Neural cell (in vitro differentiated cells): ENCODE measurements around the gene RADIL. TPM values are rescaled to one million over a fixed set of nuclear protein-coding genes. Genes with fewer than 3 reads are reported as not detected.
A peak's percentile ranks its signal among the peaks of the same experiment; 100 is the strongest.

ENCODE experiments used
- H2AFZ ChIP-seq: fragments of 200-600, 300-800 bp; sonication (generic), shearing (Covaris generic); 2 replicates; pipeline ENCODE4 v1.6.0; 2014; ENCODE audit warnings: low read depth, mild to moderate bottlenecking, antibody characterized with exemption, low read length, moderate library complexity
- H3F3A ChIP-seq: fragments of 200-600 bp; shearing (Covaris generic); 2 replicates; pipeline ENCODE4 v1.6.1; 2016; ENCODE audit warnings: mild to moderate bottlenecking, moderate library complexity, mixed read lengths, antibody characterized with exemption, low read length; ENCODE audit not compliant: insufficient read depth, poor library complexity, severe bottlenecking
- H3K27ac ChIP-seq: fragments of 200-600, 300-800 bp; sonication (generic), shearing (Covaris generic); 2 replicates; pipeline ENCODE4 v1.5.1; 2014; ENCODE audit warnings: mild to moderate bottlenecking, low read length, moderate library complexity
- H3K27me3 ChIP-seq: fragments of 300-800, 200-600 bp; sonication (generic), shearing (Covaris generic); 2 replicates; pipeline ENCODE4 v1.6.0; 2014; ENCODE audit warnings: mild to moderate bottlenecking, low read depth, low read length, moderate library complexity; ENCODE audit not compliant: insufficient read depth
- H3K36me3 ChIP-seq: fragments of 300-800, 200-600 bp; sonication (generic), shearing (Covaris generic); 2 replicates; pipeline ENCODE4 v1.5.1; 2014; ENCODE audit warnings: mild to moderate bottlenecking, antibody characterized with exemption, low read length, moderate library complexity; ENCODE audit not compliant: insufficient read depth
- H3K4me2 ChIP-seq: fragments of 300-800, 200-600 bp; sonication (generic), shearing (Covaris generic); 2 replicates; pipeline ENCODE4 v1.6.0; 2014; ENCODE audit warnings: mild to moderate bottlenecking, low read length
- H3K4me3 ChIP-seq: fragments of 300-800, 200-600 bp; sonication (generic), shearing (Covaris generic); 2 replicates; pipeline ENCODE4 v1.5.1; 2014; ENCODE audit warnings: mild to moderate bottlenecking, low read length, moderate library complexity
- H3K79me2 ChIP-seq: fragments of 200-600 bp; shearing (Covaris generic); replicated peaks from 2 replicates; pipeline ENCODE4 v1.6.0; 2014; ENCODE audit warnings: mild to moderate bottlenecking, low read length, moderate library complexity; ENCODE audit not compliant: insufficient read depth
- H3K9ac ChIP-seq: fragments of 300-800, 200-600 bp; sonication (generic), shearing (Covaris generic); 2 replicates; pipeline ENCODE4 v1.6.1; 2016; ENCODE audit warnings: mild to moderate bottlenecking, low read length, mixed read lengths
- H3K9me2 ChIP-seq: fragments of 200-600 bp; shearing (Covaris generic); 2 replicates; pipeline ENCODE4 v1.6.1; 2016; ENCODE audit warnings: mild to moderate bottlenecking, low read length, mixed read lengths; ENCODE audit not compliant: insufficient read depth
- H3K9me3 ChIP-seq: fragments of 200-600, 300-800 bp; sonication (generic), shearing (Covaris generic); 2 replicates; pipeline ENCODE4 v1.6.1; 2016; ENCODE audit warnings: mild to moderate bottlenecking, mixed run types, low read length, moderate library complexity, mixed read lengths
- H4K20me1 ChIP-seq: fragments of 200-600 bp; shearing (Covaris generic); 2 replicates; pipeline ENCODE4 v1.6.1; 2016; ENCODE audit warnings: mild to moderate bottlenecking, mixed run types; ENCODE audit not compliant: insufficient read depth
- EP300 ChIP-seq: fragments of 450-650 bp; conservative IDR thresholded peaks from 2 replicates; pipeline ENCODE4 v1.6.1; 2014; ENCODE audit warnings: antibody characterized with exemption, mild to moderate bottlenecking, moderate library complexity; ENCODE audit not compliant: poor library complexity, severe bottlenecking
- EZH2 ChIP-seq: fragments of 200-600, 300-800 bp; shearing (Covaris generic), sonication (generic); IDR thresholded peaks from 2 replicates; pipeline ENCODE4 v1.6.1; 2014; ENCODE audit warnings: antibody characterized with exemption, low read length, borderline replicate concordance, mild to moderate bottlenecking; ENCODE audit not compliant: insufficient read depth, poor library complexity, severe bottlenecking
- MXI1 ChIP-seq: fragments of 450-650 bp; conservative IDR thresholded peaks from 2 replicates; pipeline ENCODE4 v1.6.1; 2014; ENCODE audit warnings: antibody characterized with exemption, mild to moderate bottlenecking; ENCODE audit not compliant: poor library complexity, severe bottlenecking
- POLR2AphosphoS5 ChIP-seq: IDR thresholded peaks from 2 replicates; pipeline ENCODE4 v1.6.1; 2012
- RAD21 ChIP-seq: fragments of 450-650 bp; conservative IDR thresholded peaks from 2 replicates; pipeline ENCODE4 v1.6.1; 2014; ENCODE audit warnings: antibody characterized with exemption, mild to moderate bottlenecking, moderate library complexity
- SMC3 ChIP-seq: fragments of 450-650 bp; conservative IDR thresholded peaks from 2 replicates; pipeline ENCODE4 v1.6.1; 2014; ENCODE audit warnings: antibody characterized with exemption, mild to moderate bottlenecking, moderate library complexity; ENCODE audit not compliant: poor library complexity
- TAF1 ChIP-seq: IDR thresholded peaks from 2 replicates; pipeline ENCODE4 v1.6.1; 2012; ENCODE audit warnings: low read depth
- polyA plus RNA-seq: library from polyadenylated mRNA; depleted of rRNA; stranded (reverse); fragments of >200 nt; gene quantifications from 2 replicates; pipeline ENCODE4 v1.2.3, GENCODE V29; 2014
- TF ChIP-seq, protein P1 (sequence below): fragments of 450-650 bp; IDR thresholded peaks from 2 replicates; pipeline ENCODE4 v1.5.1; 2014; ENCODE audit warnings: antibody characterized with exemption, mild to moderate bottlenecking, moderate library complexity; ENCODE audit not compliant: poor library complexity, severe bottlenecking
- TF ChIP-seq, protein P2 (sequence below): IDR thresholded peaks from 2 replicates; pipeline ENCODE4 v1.6.1; 2012; ENCODE audit warnings: borderline replicate concordance

RADIL gene
- polyA plus RNA-seq, 1 donor from 2014 or later, result 4.1 TPM

DNA sequence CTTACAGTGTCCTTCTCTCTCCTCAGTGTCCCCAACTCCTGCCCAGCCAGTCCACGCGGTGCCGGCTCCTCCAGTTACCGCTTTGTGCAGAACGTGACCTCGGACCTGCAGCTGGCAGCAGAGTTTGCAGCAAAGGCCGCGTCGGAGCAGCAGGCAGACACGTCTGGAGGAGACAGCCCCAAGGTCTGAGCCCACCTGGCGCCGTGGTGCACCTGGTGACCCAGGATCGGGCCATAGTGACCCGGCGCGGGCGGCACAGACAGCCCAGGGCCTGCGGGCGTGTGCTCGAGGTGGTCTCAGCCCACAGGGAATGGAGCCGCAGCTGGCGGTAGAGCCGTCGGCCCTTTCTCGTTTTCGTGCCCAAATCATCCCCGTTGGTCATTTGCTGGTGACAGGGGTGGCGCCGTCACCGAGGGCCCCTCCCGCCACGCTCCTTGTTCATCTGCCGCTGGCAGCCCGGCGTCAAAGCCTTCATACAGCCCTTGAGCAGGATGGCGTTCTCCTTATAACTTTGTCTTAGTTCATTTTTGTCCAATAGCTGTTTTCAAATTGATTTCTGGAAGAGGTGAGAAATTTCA is 129.0 kb downstream of the RADIL start:
- H4K20me1 ChIP-seq, result no peaks in the 10 kb centered on the region
- no peaks in the 10 kb centered on the region for H3K27me3 ChIP-seq
- no peaks in the 10 kb centered on the region for H3K9me3 ChIP-seq
- no peak overlapping the region for H3K4me3 ChIP-seq
- TF ChIP-seq EP300, result no peak
- no peaks in the 10 kb centered on the region for H3K9me2 ChIP-seq
- no peak overlapping the region for H3K27ac ChIP-seq
- H3K9ac ChIP-seq, result no peak overlapping the region
- no peak overlapping the region for H3K4me2 ChIP-seq
- no peak overlapping the region for H2AFZ ChIP-seq
- H3F3A ChIP-seq, result no peaks in the 10 kb centered on the region
- H3K36me3 ChIP-seq, result no peaks in the 10 kb centered on the region
- H3K79me2 ChIP-seq, result no peaks in the 10 kb centered on the region

DNA sequence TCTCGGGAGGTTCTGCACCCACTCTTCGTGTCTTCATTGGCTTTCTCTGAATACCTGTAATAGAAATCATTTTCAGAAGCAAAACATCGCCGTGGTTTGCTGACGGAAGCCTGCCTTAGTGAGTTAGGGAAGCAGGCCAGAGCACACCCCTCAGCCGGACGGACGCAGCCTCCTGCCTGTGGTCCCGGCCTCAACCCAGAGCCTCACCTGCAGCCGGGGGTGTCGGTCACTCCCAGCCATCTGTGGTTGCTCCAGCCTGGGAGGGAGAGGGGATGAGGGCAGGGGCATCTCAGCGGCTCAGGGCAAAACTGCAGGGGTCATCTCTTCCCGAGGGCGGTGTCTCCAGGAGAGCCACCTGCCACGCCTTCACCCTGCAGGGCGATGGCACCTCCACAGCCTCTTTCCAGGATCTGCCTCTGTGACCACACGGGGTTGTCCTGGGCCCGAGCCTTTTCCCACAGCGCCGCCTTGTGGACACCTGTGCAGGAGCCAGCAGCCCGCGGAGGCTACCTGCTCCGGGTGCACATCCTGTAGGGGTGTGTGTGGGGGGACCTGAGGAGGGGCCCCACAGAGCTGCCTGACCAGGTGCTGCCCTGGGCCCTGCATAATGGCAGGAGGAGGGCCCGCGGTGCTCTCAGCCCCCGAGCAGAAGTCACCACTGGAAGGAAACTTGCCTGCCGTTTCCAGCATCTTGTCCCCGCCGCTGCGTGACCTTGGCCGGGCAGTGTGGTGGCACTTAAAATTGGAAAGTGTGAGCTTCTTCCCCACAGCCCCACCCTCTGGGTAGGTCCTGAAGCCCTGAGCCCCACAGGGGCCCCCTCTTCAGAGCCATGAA is 129.7 kb downstream of the RADIL start:
- Histone ChIP-seq H4K20me1 (no peaks in the 10 kb centered on the region), H3K27ac (no peak overlapping the region), H3K27me3 (no peaks in the 10 kb centered on the region), H3K9ac (no peak overlapping the region), H3K4me2 (no peak overlapping the region), H3F3A (no peaks in the 10 kb centered on the region), H3K36me3 (no peaks in the 10 kb centered on the region), H2AFZ (no peak overlapping the region), H3K9me3 (no peaks in the 10 kb centered on the region), H3K4me3 (no peak overlapping the region), H3K79me2 (no peaks in the 10 kb centered on the region), H3K9me2 (no peaks in the 10 kb centered on the region)
- TF ChIP-seq RAD21 (peak; percentile 86), EZH2 (no peak), SMC3 (peak; percentile 92), POLR2AphosphoS5 (no peak)
- TF ChIP-seq, protein P1, sequence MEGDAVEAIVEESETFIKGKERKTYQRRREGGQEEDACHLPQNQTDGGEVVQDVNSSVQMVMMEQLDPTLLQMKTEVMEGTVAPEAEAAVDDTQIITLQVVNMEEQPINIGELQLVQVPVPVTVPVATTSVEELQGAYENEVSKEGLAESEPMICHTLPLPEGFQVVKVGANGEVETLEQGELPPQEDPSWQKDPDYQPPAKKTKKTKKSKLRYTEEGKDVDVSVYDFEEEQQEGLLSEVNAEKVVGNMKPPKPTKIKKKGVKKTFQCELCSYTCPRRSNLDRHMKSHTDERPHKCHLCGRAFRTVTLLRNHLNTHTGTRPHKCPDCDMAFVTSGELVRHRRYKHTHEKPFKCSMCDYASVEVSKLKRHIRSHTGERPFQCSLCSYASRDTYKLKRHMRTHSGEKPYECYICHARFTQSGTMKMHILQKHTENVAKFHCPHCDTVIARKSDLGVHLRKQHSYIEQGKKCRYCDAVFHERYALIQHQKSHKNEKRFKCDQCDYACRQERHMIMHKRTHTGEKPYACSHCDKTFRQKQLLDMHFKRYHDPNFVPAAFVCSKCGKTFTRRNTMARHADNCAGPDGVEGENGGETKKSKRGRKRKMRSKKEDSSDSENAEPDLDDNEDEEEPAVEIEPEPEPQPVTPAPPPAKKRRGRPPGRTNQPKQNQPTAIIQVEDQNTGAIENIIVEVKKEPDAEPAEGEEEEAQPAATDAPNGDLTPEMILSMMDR, result peak; percentile 85

DNA sequence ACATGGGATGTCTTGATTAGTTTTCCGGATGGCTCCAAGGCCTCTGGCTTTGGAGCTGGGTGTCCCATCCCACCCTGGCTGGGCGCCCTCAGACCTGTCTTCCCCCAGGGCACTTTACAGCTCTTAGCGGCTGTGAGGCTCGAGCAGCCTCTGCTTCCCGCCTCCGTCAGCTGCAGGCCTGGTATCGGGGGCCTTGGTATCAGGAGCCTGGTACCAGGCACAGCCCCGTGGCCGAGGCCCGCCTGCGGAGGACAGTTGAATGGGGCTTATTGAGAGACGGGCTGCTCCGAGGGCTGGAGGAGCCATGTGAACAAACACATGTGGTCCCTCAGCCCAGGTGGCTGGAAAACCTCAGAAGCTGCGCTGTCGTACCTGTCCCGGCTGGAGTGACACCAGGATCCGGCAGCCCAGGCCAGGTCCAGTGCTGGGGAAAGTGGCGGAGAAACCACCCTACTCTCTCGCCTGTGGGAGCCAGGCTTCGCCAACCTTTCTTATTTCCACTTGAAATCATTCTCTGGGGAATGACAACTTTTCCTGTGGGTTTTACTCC is 132.0 kb downstream of the RADIL start:
- no peaks in the 10 kb centered on the region for H4K20me1 ChIP-seq
- H3K36me3 ChIP-seq, result no peaks in the 10 kb centered on the region
- H3K9me3 ChIP-seq, result no peaks in the 10 kb centered on the region
- H3K9ac ChIP-seq, result no peak overlapping the region
- H3K4me2 ChIP-seq, result no peak overlapping the region
- H3F3A ChIP-seq, result no peaks in the 10 kb centered on the region
- no peaks in the 10 kb centered on the region for H3K9me2 ChIP-seq
- no peaks in the 10 kb centered on the region for H3K27me3 ChIP-seq
- no peak overlapping the region for H2AFZ ChIP-seq
- no peaks in the 10 kb centered on the region for H3K79me2 ChIP-seq
- no peak for TF ChIP-seq MXI1
- TF ChIP-seq EZH2, result no peak
- TF ChIP-seq RAD21, result no peak
- no peak for TF ChIP-seq TAF1
- TF ChIP-seq EP300, result no peak
- TF ChIP-seq, protein P2, sequence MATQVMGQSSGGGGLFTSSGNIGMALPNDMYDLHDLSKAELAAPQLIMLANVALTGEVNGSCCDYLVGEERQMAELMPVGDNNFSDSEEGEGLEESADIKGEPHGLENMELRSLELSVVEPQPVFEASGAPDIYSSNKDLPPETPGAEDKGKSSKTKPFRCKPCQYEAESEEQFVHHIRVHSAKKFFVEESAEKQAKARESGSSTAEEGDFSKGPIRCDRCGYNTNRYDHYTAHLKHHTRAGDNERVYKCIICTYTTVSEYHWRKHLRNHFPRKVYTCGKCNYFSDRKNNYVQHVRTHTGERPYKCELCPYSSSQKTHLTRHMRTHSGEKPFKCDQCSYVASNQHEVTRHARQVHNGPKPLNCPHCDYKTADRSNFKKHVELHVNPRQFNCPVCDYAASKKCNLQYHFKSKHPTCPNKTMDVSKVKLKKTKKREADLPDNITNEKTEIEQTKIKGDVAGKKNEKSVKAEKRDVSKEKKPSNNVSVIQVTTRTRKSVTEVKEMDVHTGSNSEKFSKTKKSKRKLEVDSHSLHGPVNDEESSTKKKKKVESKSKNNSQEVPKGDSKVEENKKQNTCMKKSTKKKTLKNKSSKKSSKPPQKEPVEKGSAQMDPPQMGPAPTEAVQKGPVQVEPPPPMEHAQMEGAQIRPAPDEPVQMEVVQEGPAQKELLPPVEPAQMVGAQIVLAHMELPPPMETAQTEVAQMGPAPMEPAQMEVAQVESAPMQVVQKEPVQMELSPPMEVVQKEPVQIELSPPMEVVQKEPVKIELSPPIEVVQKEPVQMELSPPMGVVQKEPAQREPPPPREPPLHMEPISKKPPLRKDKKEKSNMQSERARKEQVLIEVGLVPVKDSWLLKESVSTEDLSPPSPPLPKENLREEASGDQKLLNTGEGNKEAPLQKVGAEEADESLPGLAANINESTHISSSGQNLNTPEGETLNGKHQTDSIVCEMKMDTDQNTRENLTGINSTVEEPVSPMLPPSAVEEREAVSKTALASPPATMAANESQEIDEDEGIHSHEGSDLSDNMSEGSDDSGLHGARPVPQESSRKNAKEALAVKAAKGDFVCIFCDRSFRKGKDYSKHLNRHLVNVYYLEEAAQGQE, result no peak
- TF ChIP-seq SMC3, result no peak
- TF ChIP-seq, protein P1, result no peak
- no peak for TF ChIP-seq POLR2AphosphoS5
- no peak overlapping the region for H3K4me3 ChIP-seq
- H3K27ac ChIP-seq, result no peak overlapping the region
